HTR-8/SVneo (cell line): Measurements from ENCODE around the gene HS6ST2.

Source experiments
- DNase-seq: peaks from one replicate; pipeline ENCODE4 v3.0.0; 2011; ENCODE audit warnings: low spot score, mixed read lengths; ENCODE audit not compliant: insufficient read length
- FAIRE-seq: peaks from 2 replicates; lab custom pipeline; 2011; peaks lifted over from hg19 to GRCh38; lab: Jason Lieb, UNC

The HS6ST2 gene

DNA sequence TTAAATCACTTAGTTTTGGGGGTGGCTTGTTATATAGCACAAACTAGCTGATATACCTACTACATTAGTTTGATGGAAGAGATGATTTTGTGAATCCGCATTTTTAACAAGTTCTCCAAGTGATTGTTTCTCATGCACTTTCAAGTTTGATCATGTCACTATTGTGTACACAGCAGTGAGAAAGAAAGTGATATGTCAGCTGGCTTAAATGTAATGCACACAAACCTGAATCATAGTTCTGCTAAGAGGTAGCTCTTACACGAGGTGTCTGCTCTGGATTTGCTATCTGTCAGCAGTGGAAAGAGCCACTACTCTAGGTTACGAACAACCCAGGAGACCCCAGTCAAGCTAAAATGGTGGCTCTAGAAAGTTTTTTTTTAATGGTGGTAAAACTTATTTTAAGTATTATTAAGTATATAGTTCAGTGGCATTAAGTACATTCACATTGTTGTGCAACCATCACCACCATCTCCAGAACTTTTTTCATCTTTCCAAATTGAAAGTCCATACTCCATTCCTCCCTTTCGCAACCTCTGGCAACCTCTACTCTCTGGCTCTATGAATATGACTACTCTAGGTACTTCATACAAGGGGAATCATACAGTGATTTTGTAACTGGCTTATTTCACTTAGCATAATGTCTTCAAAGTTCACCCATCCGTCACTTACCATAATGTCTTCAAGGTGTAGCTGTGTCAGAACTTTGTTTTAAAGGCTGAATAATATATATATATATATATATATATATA lies 147.3 kb downstream of the HS6ST2 start:
- DNase-seq (no peak), FAIRE-seq (no peak)

- DNase-seq: no peak
- no peak for FAIRE-seq
Observed at GRCh38 chrX:132810488-132810887, 147.9 kb downstream of the HS6ST2 start.

GRCh38 chrX:132809581-132809980 lies 148.8 kb downstream of the HS6ST2 start:
- FAIRE-seq (no peak), DNase-seq (no peak)

DNA sequence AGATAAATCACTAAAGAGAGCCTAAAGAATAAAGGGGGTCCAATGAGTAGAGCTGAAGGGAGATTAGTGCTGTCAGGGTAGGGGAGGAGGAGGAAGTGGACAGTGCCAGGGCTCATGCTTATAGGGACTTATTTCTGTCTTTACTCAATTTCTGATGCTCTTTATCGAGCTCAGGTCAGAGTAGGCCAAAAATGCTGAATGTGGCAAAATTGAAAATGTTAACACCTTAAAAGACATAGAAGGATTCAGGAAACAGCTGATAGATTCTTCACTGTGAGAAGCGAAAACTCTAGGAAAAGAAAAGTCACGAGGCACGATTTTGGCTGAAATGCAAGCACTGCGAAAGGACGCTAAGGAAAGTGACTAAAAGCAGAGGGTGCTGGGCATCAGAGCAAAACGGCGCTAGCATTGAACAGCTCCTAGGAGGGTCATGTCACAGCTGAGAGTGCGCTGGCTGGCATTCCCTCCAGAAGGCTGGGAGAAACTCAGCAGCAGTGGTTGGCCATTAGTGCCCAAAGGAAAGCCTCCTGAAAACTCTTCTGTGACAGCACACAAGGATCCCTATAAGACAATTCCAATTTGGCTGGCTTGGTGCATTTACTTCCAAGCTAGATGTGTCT lies 150.9 kb downstream of the HS6ST2 start:
- FAIRE-seq: no peak
- DNase-seq: no peak

DNA sequence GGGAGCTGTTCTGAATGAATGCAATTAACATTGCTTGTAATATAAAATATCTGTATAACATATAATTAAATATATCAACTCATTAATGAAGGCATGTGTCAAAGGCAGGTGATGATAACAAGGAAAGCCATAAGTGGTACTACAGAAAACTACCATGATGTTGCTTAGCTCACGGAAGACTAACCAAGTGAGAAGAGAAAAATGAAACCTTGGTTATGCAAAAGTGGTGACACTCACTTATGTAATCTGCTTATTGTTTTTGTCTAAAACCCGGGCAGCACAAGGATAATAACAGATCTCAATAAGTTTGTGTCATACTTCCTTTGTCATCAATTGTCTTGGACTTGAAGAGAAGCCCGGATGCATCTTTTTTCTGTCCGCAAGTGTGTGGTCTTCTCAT lies 156.4 kb downstream of the HS6ST2 start:
- DNase-seq (no peak), FAIRE-seq (no peak)

DNA sequence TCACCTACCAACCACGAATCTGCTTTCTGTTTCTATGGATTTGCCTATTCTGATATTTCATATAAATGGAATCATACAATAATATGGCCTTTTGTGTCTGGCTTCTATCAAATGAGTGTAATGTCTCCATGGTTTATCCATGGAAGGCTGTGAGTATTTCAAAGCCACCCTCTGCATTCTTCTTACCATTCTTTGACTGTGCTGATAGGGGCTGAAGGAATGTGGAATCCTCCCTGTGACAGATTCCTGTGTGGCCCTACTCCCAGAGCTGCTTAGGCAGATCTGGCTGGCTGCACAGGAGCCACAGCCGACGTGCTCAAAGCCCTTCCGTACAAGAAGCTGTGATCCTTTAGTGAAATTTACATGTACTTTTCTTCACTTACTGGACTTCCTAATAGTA lies 163.2 kb downstream of the HS6ST2 start:
- no peak for DNase-seq
- FAIRE-seq: no peak

GRCh38 chrX:132791714-132792113 lies 166.7 kb downstream of the HS6ST2 start:
- DNase-seq (no peak), FAIRE-seq (no peak)

- DNase-seq (no peak), FAIRE-seq (no peak)
Observed at GRCh38 chrX:132790329-132790728, 168.1 kb downstream of the HS6ST2 start.

GRCh38 chrX:132786217-132786616 lies 172.2 kb downstream of the HS6ST2 start:
- DNase-seq (no peak), FAIRE-seq (no peak)

GRCh38 chrX:132778917-132779316 lies 179.5 kb downstream of the HS6ST2 start:
- DNase-seq (no peak), FAIRE-seq (no peak)

DNA sequence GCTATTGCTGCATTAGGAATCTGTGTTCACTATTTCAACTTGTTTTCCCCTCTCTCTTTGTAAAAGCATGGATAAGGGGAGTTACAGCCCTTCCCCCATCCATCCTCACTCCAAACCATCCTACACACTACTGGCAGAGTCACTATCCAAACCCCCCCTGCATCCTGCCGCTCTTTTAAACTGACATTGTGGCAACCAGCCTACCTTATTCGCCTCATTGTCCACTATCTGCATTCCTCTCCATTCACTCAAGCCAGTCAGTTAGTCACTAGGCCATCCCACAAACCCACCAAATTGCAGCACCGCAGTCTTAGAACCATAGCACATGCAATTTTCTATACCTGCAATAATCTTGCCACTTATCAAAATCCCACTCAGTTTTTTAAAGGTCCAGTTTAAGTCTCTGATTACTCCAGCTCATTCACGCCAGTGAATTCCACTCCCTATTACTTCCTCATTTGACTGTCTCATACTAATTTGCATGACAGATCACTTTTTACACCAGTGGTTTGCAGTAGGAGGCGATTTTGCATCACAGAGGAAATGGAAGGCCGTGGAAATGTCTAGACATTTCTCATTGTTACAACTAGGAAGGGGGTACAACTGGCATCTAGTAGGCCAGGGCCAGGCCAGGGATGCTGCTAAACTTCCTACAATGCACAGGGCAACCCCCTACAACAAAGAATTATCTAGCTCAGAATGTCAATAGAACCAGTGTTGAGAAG lies 181.8 kb downstream of the HS6ST2 start:
- DNase-seq (no peak), FAIRE-seq (no peak)

GRCh38 chrX:132775263-132775823 lies 183.1 kb downstream of the HS6ST2 start:
- DNase-seq (no peak), FAIRE-seq (no peak)

DNA sequence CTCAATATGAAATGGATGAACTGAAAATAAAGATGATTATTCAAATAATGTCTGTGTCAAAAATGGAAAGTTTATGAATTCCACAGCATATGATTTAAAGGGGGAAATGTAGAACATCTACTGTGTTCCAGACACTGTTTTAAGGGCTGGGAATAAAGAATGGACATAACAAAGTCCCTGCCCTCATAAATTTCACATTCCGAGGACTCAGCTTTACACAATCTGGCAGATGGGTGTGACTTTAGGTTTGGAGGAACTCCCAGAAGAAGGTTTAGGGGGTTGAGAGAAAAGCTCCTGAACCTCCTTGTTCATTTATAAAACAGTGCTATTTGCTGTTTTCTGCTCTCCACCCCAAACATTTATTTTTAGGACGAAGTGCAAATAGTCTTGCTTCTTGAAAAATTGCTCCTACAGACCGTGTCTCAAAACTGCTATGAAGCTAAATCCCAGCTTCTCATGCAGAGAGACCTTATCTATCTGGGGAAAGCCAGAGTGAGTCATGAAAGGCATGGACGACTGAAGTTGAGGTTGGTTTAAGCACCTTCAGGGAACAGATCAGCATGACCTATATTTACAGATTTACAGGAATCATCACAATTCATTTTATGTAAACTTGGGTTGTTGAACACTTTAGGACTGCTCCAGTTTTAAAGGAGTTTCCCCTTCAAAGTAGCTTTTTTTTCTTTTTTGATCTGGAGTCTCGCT lies 184.3 kb downstream of the HS6ST2 start:
- no peak for FAIRE-seq
- DNase-seq: no peak

- DNase-seq (no peak), FAIRE-seq (no peak)
Observed at GRCh38 chrX:132769609-132770008, 188.8 kb downstream of the HS6ST2 start.

DNA sequence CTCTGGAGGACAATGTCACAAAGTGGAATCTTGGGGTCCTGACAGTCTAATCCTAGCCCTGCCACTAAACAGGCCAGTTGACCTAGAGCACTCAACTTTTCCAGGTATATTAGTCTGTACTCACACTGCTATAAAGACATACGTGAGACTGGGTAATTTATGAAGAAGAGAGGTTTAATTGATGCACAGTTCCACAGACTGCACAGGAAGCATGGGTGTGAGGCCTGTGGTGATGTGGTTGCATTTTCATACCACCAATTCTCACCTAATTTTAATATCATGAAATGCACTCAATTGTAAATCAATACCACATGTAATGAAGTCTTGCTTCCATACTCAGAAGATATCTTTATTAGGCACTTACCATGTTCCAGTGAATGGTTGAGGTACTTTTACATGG lies 192.0 kb downstream of the HS6ST2 start:
- DNase-seq: no peak
- no peak for FAIRE-seq

DNA sequence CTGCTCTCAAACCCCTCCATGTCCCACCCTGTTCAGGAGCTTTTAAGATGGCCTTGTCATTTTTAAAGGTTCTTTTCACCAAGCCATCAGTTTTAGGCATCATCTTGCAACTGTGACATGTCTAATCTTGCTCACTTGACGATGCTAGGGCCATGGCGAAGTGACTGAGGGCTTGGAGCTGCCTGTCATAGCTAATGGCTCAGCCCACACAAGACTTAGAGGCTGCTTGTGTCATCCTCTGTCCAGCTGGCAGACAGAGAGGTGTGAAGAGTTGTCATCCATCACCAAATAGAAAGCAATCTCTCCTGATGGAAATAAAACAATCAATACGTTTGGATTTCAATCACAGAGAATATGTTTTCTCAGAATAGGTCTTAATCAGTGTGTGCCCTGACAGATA lies 194.9 kb downstream of the HS6ST2 start:
- FAIRE-seq: no peak
- DNase-seq: no peak

DNA sequence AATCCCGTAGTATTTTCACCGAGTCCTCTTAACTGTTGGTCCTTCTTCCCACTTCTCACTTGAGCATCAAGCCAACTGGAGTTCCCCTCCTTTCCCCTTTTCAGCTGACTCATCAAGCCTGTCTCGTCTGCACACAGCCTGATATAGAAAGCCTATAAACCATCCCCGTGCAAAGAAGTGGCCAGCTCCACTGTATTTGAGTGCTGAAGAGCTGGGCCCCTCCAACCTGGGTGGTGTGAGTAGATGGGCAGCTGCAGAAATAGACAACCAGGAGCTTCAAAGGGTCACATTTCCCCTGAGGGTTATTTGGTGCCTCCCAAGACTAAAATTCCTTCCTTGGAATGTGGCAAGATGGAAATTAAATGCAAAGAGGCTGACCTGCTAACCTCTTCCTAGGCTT lies 199.7 kb downstream of the HS6ST2 start:
- FAIRE-seq (no peak), DNase-seq (no peak)

DNA sequence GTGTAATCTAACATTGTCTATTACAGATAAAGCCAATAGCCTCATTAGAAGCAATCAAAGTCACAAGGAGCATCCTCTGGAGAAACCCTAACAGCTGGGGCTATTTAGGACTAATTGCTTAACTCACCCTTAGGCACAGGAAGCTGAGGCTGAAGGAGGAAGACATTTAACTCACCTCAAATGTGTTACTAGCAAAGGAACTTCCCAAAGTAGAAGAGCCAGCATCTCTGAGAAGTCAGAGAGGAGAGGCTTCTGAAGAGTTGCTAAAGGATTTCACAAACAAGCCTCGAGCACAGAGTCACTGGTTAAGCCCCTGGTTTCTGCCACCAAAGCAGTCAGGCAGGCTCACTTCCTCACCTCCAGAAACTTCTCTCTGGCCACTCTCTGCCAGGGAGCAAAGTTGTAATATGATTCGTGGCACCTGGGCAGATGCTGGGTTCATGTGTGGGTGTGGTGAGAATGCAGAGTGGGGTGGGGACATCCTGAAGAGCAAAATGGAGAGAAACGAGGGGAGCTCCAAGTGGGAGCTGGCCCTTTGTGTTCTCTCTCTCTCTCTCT lies 201.3 kb downstream of the HS6ST2 start:
- FAIRE-seq: no peak
- DNase-seq: no peak

- FAIRE-seq (no peak), DNase-seq (no peak)
Observed at GRCh38 chrX:132756439-132756838, 202.0 kb downstream of the HS6ST2 start.

- FAIRE-seq: no peak
Observed at GRCh38 chrX:132751063-132751690, 207.3 kb downstream of the HS6ST2 start.

More at GRCh38 chrX:132751063-132751690, 207.3 kb downstream of the HS6ST2 start:
- no peak for DNase-seq
